HG03025 (cell line): ENCODE measurements around the gene NR2F6.
"Not testable (repeated sequence)": the region's sequence is repeated elsewhere in the genome, so short reads cannot be mapped to it uniquely, and the experiment has no call there.

Experiments
- ATAC-seq: cut with Tn5 transposase; IDR thresholded peaks from one replicate; pipeline ENCODE4 v1.9.1; 2021; ENCODE audit warnings: mild to moderate bottlenecking, moderate library complexity; ENCODE audit not compliant: unreplicated experiment, low FRiP score

NR2F6 gene

GRCh38 chr19:17215127-17215971 lies 30.4 kb downstream of the NR2F6 start, which contains the start of gene USE1:
Gene USE1 (plus strand): TSS chr19:17215357. CDS start chr19:17215406, 49 bp downstream.
- no peak for ATAC-seq

- no peak for ATAC-seq
Observed at GRCh38 chr19:17214508-17215126, 31.1 kb downstream of the NR2F6 start.

- no peak for ATAC-seq
Observed at GRCh38 chr19:17213334-17213733, 32.4 kb downstream of the NR2F6 start.

- no peak for ATAC-seq
Observed at GRCh38 chr19:17211547-17212446, 33.9 kb downstream of the NR2F6 start.

- no peak for ATAC-seq
Observed at GRCh38 chr19:17210296-17210695, 35.4 kb downstream of the NR2F6 start.

- no peak for ATAC-seq
Observed at GRCh38 chr19:17209126-17210036, 36.3 kb downstream of the NR2F6 start.

GRCh38 chr19:17206736-17207581 lies 38.8 kb downstream of the NR2F6 start:
- no peak for ATAC-seq

- no peak for ATAC-seq
Observed at GRCh38 chr19:17205237-17206140, 40.2 kb downstream of the NR2F6 start.

- no peak for ATAC-seq
Observed at GRCh38 chr19:17202713-17203112, 43.0 kb downstream of the NR2F6 start.

GRCh38 chr19:17202249-17202648 lies 43.5 kb downstream of the NR2F6 start:
- no peak for ATAC-seq

GRCh38 chr19:17200408-17201079 lies 45.2 kb downstream of the NR2F6 start:
- ATAC-seq, result no peak

GRCh38 chr19:17197666-17198065 lies 48.1 kb downstream of the NR2F6 start:
- ATAC-seq, result no peak

- ATAC-seq, result no peak
Observed at GRCh38 chr19:17196610-17197009, 49.1 kb downstream of the NR2F6 start.

- no peak for ATAC-seq
Observed at GRCh38 chr19:17195106-17195505, 50.6 kb downstream of the NR2F6 start.

GRCh38 chr19:17194608-17195007 lies 51.1 kb downstream of the NR2F6 start:
- ATAC-seq, result no peak

GRCh38 chr19:17192751-17193150 lies 53.0 kb downstream of the NR2F6 start:
- no peak for ATAC-seq

- ATAC-seq, result not testable (repeated sequence)
Observed at GRCh38 chr19:17191736-17192135, 54.0 kb downstream of the NR2F6 start.
